DND-41 (cell line): ENCODE data around the gene FGF7.
"Not testable (repeated sequence)": the region's sequence is repeated elsewhere in the genome, so short reads cannot be mapped to it uniquely, and the experiment has no call there.

Experiments used
- ATAC-seq: fragments of 200-7000 bp; cut with Tn5 transposase; 3 replicates; pipeline ENCODE4 v1.9.1; 2021; ENCODE audit warnings: low read depth; ENCODE audit not compliant: insufficient read depth
- DNase-seq: peaks from one replicate; pipeline ENCODE4 v3.0.0-alpha.2; 2020
- H2AFZ ChIP-seq: 2 replicates; pipeline ENCODE4 v1.6.0; 2012; ENCODE audit warnings: low read depth, low read length
- H3K27ac ChIP-seq: 2 replicates; pipeline ENCODE4 v1.5.1; 2012; ENCODE audit warnings: low read length, inconsistent platforms
- H3K27me3 ChIP-seq: fragments of 200-600 bp; sonication (generic); 2 replicates; pipeline ENCODE4 v1.6.0; 2012; ENCODE audit warnings: low read length, mild to moderate bottlenecking, inconsistent platforms; ENCODE audit not compliant: insufficient read depth, poor library complexity
- H3K36me3 ChIP-seq: 2 replicates; pipeline ENCODE4 v1.5.1; 2012; ENCODE audit warnings: low read length, inconsistent platforms; ENCODE audit not compliant: insufficient read depth
- H3K4me1 ChIP-seq: 2 replicates; pipeline ENCODE4 v1.5.1; 2012; ENCODE audit warnings: mild to moderate bottlenecking, low read length; ENCODE audit not compliant: insufficient read depth
- H3K4me2 ChIP-seq: 2 replicates; pipeline ENCODE4 v1.6.0; 2012; ENCODE audit warnings: mild to moderate bottlenecking, moderate library complexity, low read length, inconsistent platforms; ENCODE audit not compliant: insufficient read depth
- H3K4me3 ChIP-seq, 2 experiments: fragments of 200-600 bp in 1 of 2; shearing (Covaris generic) in 1 of 2; 2 replicates each; pipeline ENCODE4 v1.5.1; 2012 to 2016; ENCODE audit warnings: inconsistent platforms in 2 of 2, low read length in 2 of 2, mild to moderate bottlenecking in 2 of 2, low read depth in 1 of 2, moderate library complexity in 1 of 2
- H3K79me2 ChIP-seq: 2 replicates; pipeline ENCODE4 v1.6.0; 2012; ENCODE audit warnings: low read length, inconsistent platforms; ENCODE audit not compliant: insufficient read depth
- H3K9ac ChIP-seq: 2 replicates; pipeline ENCODE4 v1.6.0; 2012; ENCODE audit warnings: low read depth, mild to moderate bottlenecking, inconsistent platforms, low read length, moderate library complexity
- H3K9me3 ChIP-seq: 2 replicates; pipeline ENCODE4 v1.5.1; 2012; ENCODE audit warnings: low read length, moderate library complexity, mild to moderate bottlenecking, inconsistent platforms; ENCODE audit not compliant: insufficient read depth, severe bottlenecking
- H4K20me1 ChIP-seq: 2 replicates; pipeline ENCODE4 v1.6.0; 2012; ENCODE audit warnings: low read length; ENCODE audit not compliant: insufficient read depth
- EZH2 ChIP-seq: IDR thresholded peaks from 3 replicates; pipeline ENCODE4 v1.6.1; 2012; ENCODE audit warnings: borderline replicate concordance, low read depth, mild to moderate bottlenecking, moderate library complexity, low read length, inconsistent platforms; ENCODE audit not compliant: severe bottlenecking
- TF ChIP-seq, protein P1 (sequence below): IDR thresholded peaks from 2 replicates; pipeline ENCODE4 v1.5.1; 2012; ENCODE audit warnings: borderline replicate concordance, low read length, moderate library complexity, mild to moderate bottlenecking; ENCODE audit not compliant: poor library complexity, severe bottlenecking; ENCODE audit errors: extremely low read depth

Gene FGF7

DNA sequence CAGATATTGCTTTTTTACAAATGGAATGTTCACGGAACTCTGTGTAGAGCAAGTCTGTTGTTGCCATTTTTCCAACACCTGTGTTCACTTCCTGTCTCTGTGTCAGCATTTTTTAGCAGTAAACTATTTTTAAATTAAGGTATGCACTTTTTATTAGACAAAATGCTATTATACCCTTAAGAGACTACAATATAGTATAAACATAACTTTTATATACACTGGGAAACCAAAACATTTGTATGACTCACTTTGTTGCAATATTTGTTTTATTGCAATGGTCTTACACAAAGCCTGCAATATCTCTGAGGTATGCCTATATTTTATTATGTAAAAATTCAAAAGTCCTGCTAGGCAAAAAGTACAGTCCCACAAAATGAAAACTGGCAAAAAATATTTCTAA, 39.8 kb upstream of the FGF7 start:
- DNase-seq (no peak), ATAC-seq (no peak)
- H2AFZ ChIP-seq = no peak overlapping the region
- H3K9me3 ChIP-seq = no peaks in the 10 kb centered on the region
- H3K4me2 ChIP-seq = no peak overlapping the region
- no peaks in the 10 kb centered on the region for H3K79me2 ChIP-seq
- H3K36me3 ChIP-seq = no peaks in the 10 kb centered on the region
- no peak overlapping the region for H3K27ac ChIP-seq
- H3K27me3 ChIP-seq = peaks cover 3% of the 10 kb centered on the region
- no peaks in the 10 kb centered on the region for H3K4me1 ChIP-seq
- no peak overlapping the region for H3K4me3 ChIP-seq
- no peak overlapping the region for H3K9ac ChIP-seq
- TF ChIP-seq, protein P1, sequence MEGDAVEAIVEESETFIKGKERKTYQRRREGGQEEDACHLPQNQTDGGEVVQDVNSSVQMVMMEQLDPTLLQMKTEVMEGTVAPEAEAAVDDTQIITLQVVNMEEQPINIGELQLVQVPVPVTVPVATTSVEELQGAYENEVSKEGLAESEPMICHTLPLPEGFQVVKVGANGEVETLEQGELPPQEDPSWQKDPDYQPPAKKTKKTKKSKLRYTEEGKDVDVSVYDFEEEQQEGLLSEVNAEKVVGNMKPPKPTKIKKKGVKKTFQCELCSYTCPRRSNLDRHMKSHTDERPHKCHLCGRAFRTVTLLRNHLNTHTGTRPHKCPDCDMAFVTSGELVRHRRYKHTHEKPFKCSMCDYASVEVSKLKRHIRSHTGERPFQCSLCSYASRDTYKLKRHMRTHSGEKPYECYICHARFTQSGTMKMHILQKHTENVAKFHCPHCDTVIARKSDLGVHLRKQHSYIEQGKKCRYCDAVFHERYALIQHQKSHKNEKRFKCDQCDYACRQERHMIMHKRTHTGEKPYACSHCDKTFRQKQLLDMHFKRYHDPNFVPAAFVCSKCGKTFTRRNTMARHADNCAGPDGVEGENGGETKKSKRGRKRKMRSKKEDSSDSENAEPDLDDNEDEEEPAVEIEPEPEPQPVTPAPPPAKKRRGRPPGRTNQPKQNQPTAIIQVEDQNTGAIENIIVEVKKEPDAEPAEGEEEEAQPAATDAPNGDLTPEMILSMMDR = no peak
- TF ChIP-seq EZH2 = no peak
- H4K20me1 ChIP-seq = no peaks in the 10 kb centered on the region

DNA sequence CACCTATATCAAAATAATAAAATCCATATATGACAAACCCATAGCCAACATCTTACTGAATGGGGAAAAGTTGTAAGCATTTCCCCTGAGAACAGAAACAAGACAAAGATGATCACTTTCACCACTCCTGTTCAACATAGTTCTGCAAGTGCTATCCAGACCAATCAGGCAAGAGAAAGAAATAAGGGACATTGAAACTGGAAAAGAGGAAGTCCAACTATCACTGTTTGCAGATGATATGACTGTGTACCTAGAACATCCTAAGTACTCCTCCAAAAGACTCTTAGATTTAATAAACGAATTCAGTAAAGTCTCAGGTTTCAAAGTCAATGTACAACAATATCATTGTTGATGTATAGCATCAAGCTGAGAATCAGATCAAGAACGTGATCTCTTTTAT, 35.6 kb upstream of the FGF7 start:
- H3K4me2 ChIP-seq = no peak overlapping the region
- H3K9me3 ChIP-seq = no peaks in the 10 kb centered on the region
- TF ChIP-seq EZH2 = no peak
- TF ChIP-seq, protein P1 = no peak
- no peaks in the 10 kb centered on the region for H3K36me3 ChIP-seq
- DNase-seq = no peak
- no peak overlapping the region for H3K9ac ChIP-seq
- H3K79me2 ChIP-seq = no peaks in the 10 kb centered on the region
- peaks cover 3% of the 10 kb centered on the region for H3K27me3 ChIP-seq
- H3K4me1 ChIP-seq = no peaks in the 10 kb centered on the region
- H2AFZ ChIP-seq = no peak overlapping the region
- ATAC-seq = no peak
- no peak overlapping the region for H3K27ac ChIP-seq
- H3K4me3 ChIP-seq = no peak overlapping the region
- no peaks in the 10 kb centered on the region for H4K20me1 ChIP-seq

DNA sequence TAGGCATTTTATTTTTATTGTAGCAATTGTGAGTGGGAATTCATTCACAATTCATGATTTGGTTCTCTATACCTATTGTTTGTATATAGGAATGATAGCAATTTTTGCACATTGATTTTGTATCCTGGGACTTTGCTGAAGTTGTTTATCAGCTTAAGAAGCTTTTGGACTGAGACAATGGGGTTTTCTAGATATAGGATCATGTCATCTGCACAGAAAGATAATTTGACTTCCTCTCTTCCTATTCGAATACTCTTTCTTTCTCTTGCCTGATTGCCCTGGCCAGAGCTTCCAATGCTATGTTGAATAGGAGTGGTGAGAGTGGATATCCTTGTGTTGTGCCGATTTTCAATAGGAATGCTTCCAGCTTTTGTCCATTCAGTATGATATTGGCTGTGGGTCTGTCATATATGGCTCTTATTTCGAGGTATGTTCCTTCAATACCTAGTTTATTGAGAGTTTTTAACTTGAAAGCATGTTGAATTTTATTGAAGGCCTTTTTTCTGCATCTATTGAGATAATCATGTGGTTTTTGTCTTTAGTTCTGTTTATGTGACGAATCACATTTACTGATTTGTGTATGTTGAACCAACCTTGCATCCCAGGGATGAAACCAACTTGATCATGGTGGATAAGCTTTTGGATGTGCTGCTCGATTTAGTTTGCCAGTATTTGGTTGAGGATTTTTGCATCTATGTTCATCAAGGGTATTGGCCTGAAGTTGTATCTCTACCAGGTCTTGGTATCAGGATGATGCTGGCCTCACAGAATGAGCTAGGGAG, 20.3 kb upstream of the FGF7 start:
- H3K9me3 ChIP-seq, H3K4me2 ChIP-seq, DNase-seq, H4K20me1 ChIP-seq, H3K36me3 ChIP-seq, H3K4me1 ChIP-seq, H3K9ac ChIP-seq, H3K4me3 ChIP-seq, H3K27ac ChIP-seq, H2AFZ ChIP-seq, ATAC-seq, H3K27me3 ChIP-seq, H3K79me2 ChIP-seq: not testable (repeated sequence)

DNA sequence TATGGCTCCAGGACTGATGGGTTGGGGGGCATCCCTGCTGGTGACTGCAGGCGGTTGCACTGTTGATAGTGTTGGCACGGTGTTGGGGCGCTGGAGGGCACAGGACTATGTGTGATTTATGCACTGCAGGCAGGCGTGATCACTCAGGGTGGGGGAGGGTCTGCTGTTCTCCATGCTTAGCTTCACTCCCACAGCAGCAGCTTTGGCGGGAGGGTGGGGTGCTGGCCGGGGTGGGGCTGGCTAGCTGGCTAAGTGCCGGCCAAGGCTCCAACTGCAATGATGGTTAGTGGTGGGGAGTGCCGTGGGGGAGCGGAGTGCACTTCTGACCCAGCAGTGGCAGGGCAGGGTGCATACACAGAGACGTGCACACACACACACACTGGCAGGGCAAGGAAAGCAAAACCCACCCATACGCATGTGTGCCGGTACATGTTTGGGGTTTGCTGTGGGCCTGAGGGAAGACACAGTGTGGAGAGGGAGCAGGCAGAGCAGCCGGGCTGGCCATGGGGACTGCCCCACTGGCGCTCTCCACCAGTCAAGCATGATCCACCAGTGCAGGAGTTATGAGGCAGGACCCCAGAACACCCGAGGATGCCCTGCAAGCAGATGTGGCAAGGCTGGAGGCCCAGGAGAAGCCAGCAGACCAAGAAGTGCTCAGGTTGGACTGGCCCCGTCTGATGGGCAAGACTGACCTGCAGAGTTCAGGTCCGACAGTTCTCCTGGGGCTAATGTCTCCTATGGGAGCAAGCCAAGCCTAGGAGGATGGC, 16.5 kb upstream of the FGF7 start:
- no peak for ATAC-seq
- H2AFZ ChIP-seq = no peak overlapping the region

More for the DNA sequence above, 16.5 kb upstream of the FGF7 start:
- H3K27ac ChIP-seq = no peak overlapping the region
- no peak for DNase-seq
- no peaks in the 10 kb centered on the region for H3K27me3 ChIP-seq
- no peak overlapping the region for H3K4me2 ChIP-seq
- H3K9me3 ChIP-seq = no peaks in the 10 kb centered on the region
- no peaks in the 10 kb centered on the region for H4K20me1 ChIP-seq
- no peaks in the 10 kb centered on the region for H3K79me2 ChIP-seq
- TF ChIP-seq, protein P1 = no peak
- TF ChIP-seq EZH2 = no peak
- H3K9ac ChIP-seq = no peak overlapping the region
- no peaks in the 10 kb centered on the region for H3K4me1 ChIP-seq
- H3K4me3 ChIP-seq = no peak overlapping the region
- H3K36me3 ChIP-seq = no peaks in the 10 kb centered on the region
